Measurements from ENCODE around the gene IFNAR1.

GRCh38 chr21:33378081-33378480, 53.3 kb downstream of the IFNAR1 start:
- no peak for TF ChIP-seq CTCF (IDR thresholded peaks at IDR 0.05)
- no peak for TF ChIP-seq EP300 (IDR thresholded peaks at IDR 0.05; ENCODE audit: low read depth)

Data from transverse colon (tissue), 3 donors.